HepG2 (cell line): ENCODE measurements around the gene KRT33A. TPM values are rescaled to one million over a fixed set of nuclear protein-coding genes. Genes with fewer than 3 reads are reported as not detected.
"Not testable (repeated sequence)": the region's sequence is repeated elsewhere in the genome, so short reads cannot be mapped to it uniquely, and the experiment has no call there.

Source experiments
- ATAC-seq: fragments of 200-7000 bp; cut with Tn5 transposase; 3 replicates; pipeline ENCODE4 v1.9.1; 2020; ENCODE audit warnings: mild to moderate bottlenecking, moderate library complexity
- BruUV-seq: library from RNA; stranded (reverse); fragments of 400-500 nt; replicated peaks from 2 replicates; lab custom pipeline; 2021; lab: Mats Ljungman, UMichigan
- CTCF ChIA-PET: fragments of 300-600 bp; formaldehyde crosslinking; extraction: SDS; loops from one replicate; lab custom pipeline; 2021; ENCODE audit warnings: low total read pairs, inconsistent platforms, low intra/inter-chr PET ratio; lab: Yijun Ruan, JAX
- POLR2A ChIA-PET: fragments of 350-600 bp; sonication (Branson Sonifier 250); formaldehyde crosslinking; loops from one replicate; lab custom pipeline; 2020; ENCODE audit warnings: antibody characterized with exemption, inconsistent platforms; lab: Yijun Ruan, JAX
- DNase-seq: peaks from one replicate; pipeline ENCODE4 v3.0.0-alpha.2; 2015; ENCODE audit warnings: low spot score
- FAIRE-seq: peaks from 3 replicates; lab custom pipeline; 2011; peaks lifted over from hg19 to GRCh38; lab: Jason Lieb, UNC
- H2AFZ ChIP-seq: one replicate; pipeline ENCODE4 v1.6.1; 2011; ENCODE audit warnings: low read length, inconsistent platforms
- H3K27ac ChIP-seq: fragments of 300-600 bp; 3 replicates; pipeline ENCODE4 v1.8.0; 2011; ENCODE audit warnings: mixed run types, mild to moderate bottlenecking, mixed read lengths, low read length, inconsistent platforms; ENCODE audit not compliant: insufficient read depth; ENCODE audit errors: extremely low read length
- H3K27me3 ChIP-seq, 2 experiments: fragments of 200-600 bp in 1 of 2; 2 replicates in 1 of 2; 3 replicates in 1 of 2; pipeline versions ENCODE4 v1.6.0 to v1.8.0; 2011; ENCODE audit warnings: low read length in 2 of 2, mild to moderate bottlenecking in 2 of 2, moderate library complexity in 2 of 2, inconsistent platforms in 1 of 2; ENCODE audit not compliant: insufficient read depth in 2 of 2, control insufficient read depth in 1 of 2
- H3K36me3 ChIP-seq, 2 experiments: fragments of 200-600 bp in 1 of 2; replicated peaks in 1 of 2; 2 replicates in 1 of 2; 3 replicates in 1 of 2; pipeline versions ENCODE4 v1.5.1 to v1.8.0; 2011; ENCODE audit warnings: low read length in 2 of 2, inconsistent platforms in 1 of 2; ENCODE audit not compliant: insufficient read depth in 2 of 2, control insufficient read depth in 1 of 2
- H3K4me1 ChIP-seq: 2 replicates; pipeline ENCODE4 v1.5.1; 2012; ENCODE audit warnings: low read length, inconsistent platforms; ENCODE audit not compliant: insufficient read depth
- H3K4me2 ChIP-seq: 2 replicates; pipeline ENCODE4 v1.6.0; 2011; ENCODE audit warnings: low read depth, low read length, inconsistent platforms
- H3K4me3 ChIP-seq, 3 experiments: fragments of 200-600 bp in 1 of 3; sonication (generic), shearing (Covaris generic) in 1 of 3; replicated peaks in 1 of 3; 2 replicates each; pipeline ENCODE4 v1.5.1; 2011 to 2016; ENCODE audit warnings: low read length in 3 of 3, inconsistent platforms in 2 of 3, low read depth in 2 of 3, mild to moderate bottlenecking in 2 of 3, control low read depth in 1 of 3, mixed read lengths in 1 of 3; ENCODE audit not compliant: insufficient read depth in 1 of 3
- H3K79me2 ChIP-seq: one replicate; pipeline ENCODE4 v1.6.1; 2011; ENCODE audit warnings: low read length, inconsistent platforms; ENCODE audit not compliant: insufficient read depth
- H3K9ac ChIP-seq: 2 replicates; pipeline ENCODE4 v1.6.0; 2011; ENCODE audit warnings: mild to moderate bottlenecking, low read depth, low read length, inconsistent platforms; ENCODE audit not compliant: insufficient read depth
- H3K9me3 ChIP-seq: 2 replicates; pipeline ENCODE4 v1.5.1; 2012; ENCODE audit warnings: mild to moderate bottlenecking, low read length
- H4K20me1 ChIP-seq: 2 replicates; pipeline ENCODE4 v1.6.0; 2011; ENCODE audit warnings: inconsistent platforms, mild to moderate bottlenecking, low read length, moderate library complexity; ENCODE audit not compliant: insufficient read depth
- BCL6 ChIP-seq: IDR thresholded peaks from 2 replicates; pipeline ENCODE4 v1.6.1; 2016; ENCODE audit warnings: missing genetic modification reagents, missing compliant biosample characterization
- HDAC2 ChIP-seq: sonication (generic); formaldehyde crosslinking; IDR thresholded peaks from 2 replicates; pipeline ENCODE4 v1.4.0; 2020; ENCODE audit warnings: missing genetic modification reagents
- JUNB ChIP-seq: sonication (generic); formaldehyde crosslinking; IDR thresholded peaks from 2 replicates; pipeline ENCODE4 v1.8.0; 2022; ENCODE audit warnings: missing genetic modification reagents, mild to moderate bottlenecking, borderline replicate concordance
- RXRB ChIP-seq: IDR thresholded peaks from 2 replicates; pipeline ENCODE4 v1.6.1; 2016; ENCODE audit warnings: borderline replicate concordance, missing genetic modification reagents, missing compliant biosample characterization
- ZNF124 ChIP-seq: sonication (generic); formaldehyde crosslinking; IDR thresholded peaks from 2 replicates; pipeline ENCODE4 v1.4.0; 2020; ENCODE audit warnings: missing genetic modification reagents
- ZNF441 ChIP-seq: sonication (generic); formaldehyde crosslinking; IDR thresholded peaks from 2 replicates; pipeline ENCODE4 v1.7.0; 2021; ENCODE audit warnings: missing genetic modification reagents, borderline replicate concordance
- whole genome bisulfite sequencing: methylation state at CpG from one replicate; pipeline ENCODE4 v1.1.6; 2017; ENCODE audit warnings: low lambda C conversion rate; 5-methylcytosine and 5-hydroxymethylcytosine counted together
- in situ Hi-C: cut with HindIII; loops from 2 replicates; pipeline ENCODE4 v1.10.0; 2017; ENCODE audit warnings: low pct_unique_long_range_greater_than_20kb; ENCODE audit not compliant: extremely low pct_ligation_motif_present
- intact Hi-C: fragments of 100-400 bp; cut with micrococcal nuclease; formaldehyde crosslinking; loops from one replicate; pipeline ENCODE4 v1.10.0; 2022; ENCODE audit not compliant: unreplicated experiment
- polyA plus RNA-seq, 8 experiments: library from polyadenylated mRNA; depleted of rRNA in 3 of 8; stranded (reverse) in 7 of 8; unstranded in 1 of 8; fragments of >200 nt; fragmentation: Illumina TruSeq in 4 of 8; extraction: Trizol in 4 of 8; gene quantifications; 2 replicates each; pipeline versions ENCODE4 v1.2.1 to v1.2.3, GENCODE V29; 2011 to 2016; ENCODE audit warnings: low read depth in 4 of 8, missing spikeins in 1 of 8, mixed read lengths in 1 of 8; ENCODE audit not compliant: insufficient read depth in 1 of 8
- total RNA-seq, 5 experiments: library from RNA; depleted of rRNA; stranded (reverse); fragments of >200 nt; fragmentation: Illumina TruSeq; extraction: Trizol; gene quantifications; 2 replicates each; pipeline ENCODE4 v1.2.3, GENCODE V29; 2016; ENCODE audit warnings: low read depth in 1 of 5
- TF ChIP-seq, protein P1 (sequence below): sonication (generic); formaldehyde crosslinking; IDR thresholded peaks from 2 replicates; pipeline ENCODE4 v1.4.0; 2020; ENCODE audit warnings: missing genetic modification reagents

Gene KRT33A
- total and polyA plus RNA-seq, 2 of the 13 experiments (the other 11 are each of a cell fraction or from before 2014, with no cell fraction given) = not detected

DNA sequence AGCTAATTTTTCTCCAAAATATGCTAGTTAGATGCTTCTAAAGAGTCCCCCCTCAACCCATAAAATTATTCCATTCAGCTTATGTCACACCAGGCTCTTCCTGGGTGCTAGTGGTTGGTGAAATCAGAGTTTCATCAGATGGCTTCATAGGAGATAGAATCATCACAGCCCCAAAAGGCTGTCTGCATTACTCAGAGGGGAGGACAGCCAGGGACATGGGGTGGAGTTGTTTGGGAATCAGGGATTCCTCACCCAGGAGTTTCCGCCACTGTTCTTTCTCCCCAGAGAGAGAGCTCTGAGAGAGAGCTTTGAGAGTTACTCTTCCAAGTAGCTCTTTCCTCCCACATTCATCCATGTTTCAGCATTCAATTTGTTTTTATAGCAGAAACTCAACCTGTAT is 31.8 kb upstream of the KRT33A start:
- CTCF ChIA-PET = no interaction called here
- H3K4me1 ChIP-seq = 0 out of 2 replicates have a peak, but pooled peaks cover 4% of the 10 kb centered on the region
- TF ChIP-seq RXRB (no peak), BCL6 (CRISPR knock-in tag) (no peak), ZNF441 (CRISPR knock-in tag) (no peak), JUNB (CRISPR knock-in tag) (no peak), ZNF124 (CRISPR knock-in tag) (no peak), HDAC2 (CRISPR knock-in tag) (no peak)
- TF ChIP-seq, protein P1, sequence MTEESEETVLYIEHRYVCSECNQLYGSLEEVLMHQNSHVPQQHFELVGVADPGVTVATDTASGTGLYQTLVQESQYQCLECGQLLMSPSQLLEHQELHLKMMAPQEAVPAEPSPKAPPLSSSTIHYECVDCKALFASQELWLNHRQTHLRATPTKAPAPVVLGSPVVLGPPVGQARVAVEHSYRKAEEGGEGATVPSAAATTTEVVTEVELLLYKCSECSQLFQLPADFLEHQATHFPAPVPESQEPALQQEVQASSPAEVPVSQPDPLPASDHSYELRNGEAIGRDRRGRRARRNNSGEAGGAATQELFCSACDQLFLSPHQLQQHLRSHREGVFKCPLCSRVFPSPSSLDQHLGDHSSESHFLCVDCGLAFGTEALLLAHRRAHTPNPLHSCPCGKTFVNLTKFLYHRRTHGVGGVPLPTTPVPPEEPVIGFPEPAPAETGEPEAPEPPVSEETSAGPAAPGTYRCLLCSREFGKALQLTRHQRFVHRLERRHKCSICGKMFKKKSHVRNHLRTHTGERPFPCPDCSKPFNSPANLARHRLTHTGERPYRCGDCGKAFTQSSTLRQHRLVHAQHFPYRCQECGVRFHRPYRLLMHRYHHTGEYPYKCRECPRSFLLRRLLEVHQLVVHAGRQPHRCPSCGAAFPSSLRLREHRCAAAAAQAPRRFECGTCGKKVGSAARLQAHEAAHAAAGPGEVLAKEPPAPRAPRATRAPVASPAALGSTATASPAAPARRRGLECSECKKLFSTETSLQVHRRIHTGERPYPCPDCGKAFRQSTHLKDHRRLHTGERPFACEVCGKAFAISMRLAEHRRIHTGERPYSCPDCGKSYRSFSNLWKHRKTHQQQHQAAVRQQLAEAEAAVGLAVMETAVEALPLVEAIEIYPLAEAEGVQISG (CRISPR knock-in tag) = no peak
- TF ChIP-seq, all 625 proteins: peak for 0
- Histone ChIP-seq H3K79me2 (no peaks in the 10 kb centered on the region), H3K4me2 (no peak overlapping the region), H3K27me3 (no peaks in the 10 kb centered on the region; a peak in 1 of 5 replicates), H3K27ac (no peak overlapping the region), H3K9ac (no peak overlapping the region), H4K20me1 (no peaks in the 10 kb centered on the region), H3K9me3 (peaks cover 9% of the 10 kb centered on the region), H2AFZ (no peak overlapping the region), H3K36me3 (no peaks in the 10 kb centered on the region), H3K4me3 (no peak overlapping the region)
- in situ Hi-C loops (no loop called here), intact Hi-C loops (no loop called here)
- DNase-seq (no peak), ATAC-seq (no peak), FAIRE-seq (no peak)
- WGBS = 95% methylated on average over 1 of the region's 1 CpG
- POLR2A ChIA-PET = no interaction called here
- no TSS peak for BruUV-seq

DNA sequence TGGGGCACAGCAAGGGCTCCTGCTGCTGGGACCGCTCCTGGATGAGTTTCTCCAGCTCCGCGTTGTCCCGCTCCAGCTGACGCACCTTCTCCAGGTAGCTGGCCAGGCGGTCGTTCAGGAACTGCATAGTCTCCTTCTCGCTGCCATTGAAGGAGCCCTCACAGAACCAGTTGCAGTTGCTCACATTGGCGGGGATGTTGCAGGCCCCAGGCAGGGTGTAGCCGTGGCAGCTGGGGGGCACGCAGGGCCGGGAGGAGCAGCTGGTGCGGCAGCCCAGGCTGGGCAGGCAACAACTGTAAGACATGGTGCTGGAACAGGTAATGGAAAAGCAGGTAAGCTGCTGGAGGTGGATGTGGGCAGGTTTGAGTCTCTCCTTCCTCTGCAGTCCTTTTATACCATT is 31.3 kb upstream of the KRT33A start, which contains the start of gene KRT34:
Gene KRT34, minus strand, starts transcription at position 364 of the 400 bp plus-strand sequence. Its CDS starts 60 bp downstream, at position 304.
- FAIRE-seq, POLR2A ChIA-PET, DNase-seq, CTCF ChIA-PET, H3K4me1 ChIP-seq, H3K4me2 ChIP-seq, H3K27me3 ChIP-seq, H3K36me3 ChIP-seq, H3K9me3 ChIP-seq, in situ Hi-C loops, intact Hi-C loops, H3K9ac ChIP-seq, ATAC-seq, H3K27ac ChIP-seq, H2AFZ ChIP-seq, BruUV-seq, H4K20me1 ChIP-seq, H3K4me3 ChIP-seq, H3K79me2 ChIP-seq: not testable (repeated sequence)
- WGBS = 48% methylated on average over 8 of the region's 13 CpGs

DNA sequence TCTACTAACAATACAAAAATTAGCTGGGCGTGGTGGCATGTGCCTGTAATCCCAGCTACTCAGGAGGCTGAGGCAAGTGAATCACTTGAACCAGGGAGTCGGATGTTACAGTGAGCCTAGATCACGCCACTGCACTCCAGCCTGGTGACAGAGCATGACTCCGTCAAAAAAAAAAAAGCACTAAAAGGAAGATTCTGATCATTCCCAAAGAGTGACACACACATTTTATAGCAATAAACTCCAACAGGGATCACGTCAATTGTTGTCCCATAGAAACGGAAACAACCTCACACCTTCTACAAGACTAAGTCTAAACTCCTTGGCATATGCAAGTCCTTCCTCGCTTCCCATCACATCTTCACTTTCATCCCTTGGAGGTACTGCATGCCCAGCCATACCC is 29.5 kb upstream of the KRT33A start:
- H3K9me3 ChIP-seq, CTCF ChIA-PET, H3K27me3 ChIP-seq, H3K9ac ChIP-seq, DNase-seq, intact Hi-C loops, H3K4me3 ChIP-seq, H3K4me2 ChIP-seq, H4K20me1 ChIP-seq, H3K36me3 ChIP-seq, H3K79me2 ChIP-seq, H2AFZ ChIP-seq, H3K27ac ChIP-seq, FAIRE-seq, BruUV-seq, in situ Hi-C loops, ATAC-seq, H3K4me1 ChIP-seq, POLR2A ChIA-PET: not testable (repeated sequence)
- 42% methylated on average over 7 of the region's 7 CpGs for WGBS
